PC-3 (cell line): ENCODE results near the gene RRAS2. TPM values are rescaled to one million over a fixed set of nuclear protein-coding genes. Genes with fewer than 3 reads are reported as not detected.

Experiments used
- ATAC-seq: fragments of 200-7000 bp; cut with Tn5 transposase; 2 replicates; pipeline ENCODE4 v1.9.1; 2020; ENCODE audit warnings: mild to moderate bottlenecking, moderate library complexity
- BruUV-seq: library from RNA; stranded (reverse); fragments of 400-500 nt; replicated peaks from 2 replicates; lab custom pipeline; 2021; lab: Mats Ljungman, UMichigan
- CTCF ChIA-PET: fragments of 300-600 bp; sonication (Branson Sonifier 250); formaldehyde crosslinking; loops from one replicate; lab custom pipeline; 2022; ENCODE audit warnings: antibody characterized with exemption; lab: Charles Lee
- POLR2A ChIA-PET: fragments of 300-600 bp; sonication (Branson Sonifier 250); formaldehyde crosslinking; loops from one replicate; lab custom pipeline; 2022; ENCODE audit warnings: antibody characterized with exemption; ENCODE audit not compliant: unreplicated experiment; lab: Charles Lee
- DNase-seq: peaks from one replicate; pipeline ENCODE4 v3.0.0-alpha.2; 2015
- H2AFZ ChIP-seq: fragments of 300-600 bp; sonication (generic); 2 replicates; pipeline ENCODE4 v1.6.0; 2016; ENCODE audit warnings: antibody characterized with exemption, low read length
- H3F3A ChIP-seq: fragments of 300-600 bp; sonication (generic); one replicate; pipeline ENCODE4 v1.6.0; 2017; ENCODE audit warnings: antibody characterized with exemption, low read length, control low read depth, mild to moderate bottlenecking; ENCODE audit not compliant: unreplicated experiment
- H3K27ac ChIP-seq: fragments of 300-600 bp; sonication (generic); 2 replicates; pipeline ENCODE4 v1.5.1; 2016; ENCODE audit warnings: mild to moderate bottlenecking, low read length
- H3K27me3 ChIP-seq: fragments of 300-600 bp; sonication (generic); 2 replicates; pipeline ENCODE4 v1.6.1; 2016; ENCODE audit warnings: low read length, mixed read lengths
- H3K36me3 ChIP-seq: fragments of 300-600 bp; sonication (generic); 2 replicates; pipeline ENCODE4 v1.6.1; 2016; ENCODE audit warnings: low read depth, mixed run types, low read length, mixed read lengths
- H3K4me1 ChIP-seq: fragments of 300-600 bp; sonication (generic); 2 replicates; pipeline ENCODE4 v1.5.1; 2016; ENCODE audit warnings: low read length; ENCODE audit not compliant: insufficient read depth
- H3K4me2 ChIP-seq: fragments of 300-600 bp; sonication (generic); 2 replicates; pipeline ENCODE4 v1.6.0; 2016; ENCODE audit warnings: low read length
- H3K4me3 ChIP-seq: fragments of 300-600 bp; sonication (generic); 2 replicates; pipeline ENCODE4 v1.5.1; 2016; ENCODE audit warnings: mild to moderate bottlenecking, low read length, mixed read lengths
- H3K79me2 ChIP-seq: fragments of 300-600 bp; sonication (generic); 2 replicates; pipeline ENCODE4 v1.6.1; 2017; ENCODE audit warnings: low read length, mixed read lengths
- H3K9ac ChIP-seq: fragments of 300-600 bp; sonication (generic); 2 replicates; pipeline ENCODE4 v1.6.0; 2016; ENCODE audit warnings: mild to moderate bottlenecking, low read length
- H3K9me2 ChIP-seq: fragments of 300-600 bp; sonication (generic); replicated peaks from 2 replicates; pipeline ENCODE4 v1.6.1; 2016; ENCODE audit warnings: mixed run types, low read length, mixed read lengths
- H3K9me3 ChIP-seq: fragments of 300-600 bp; sonication (generic); 2 replicates; pipeline ENCODE4 v1.6.1; 2016; ENCODE audit warnings: low read length, mixed read lengths
- H4K20me1 ChIP-seq: fragments of 300-600 bp; sonication (generic); 2 replicates; pipeline ENCODE4 v1.6.1; 2016; ENCODE audit warnings: low read length, mixed read lengths
- EZH2 ChIP-seq: fragments of 300-600 bp; sonication (generic); IDR thresholded peaks from one replicate; pipeline ENCODE4 v1.6.1; 2017; ENCODE audit warnings: antibody characterized with exemption, mild to moderate bottlenecking, low read length; ENCODE audit not compliant: unreplicated experiment
- EZH2phosphoT487 ChIP-seq: fragments of 300-600 bp; sonication (generic); IDR thresholded peaks from 2 replicates; pipeline ENCODE4 v1.6.1; 2018; ENCODE audit warnings: mild to moderate bottlenecking, antibody characterized with exemption, low read length, borderline replicate concordance
- intact Hi-C: fragments of 100-400 bp; cut with micrococcal nuclease; formaldehyde crosslinking; loops from 2 replicates; pipeline ENCODE4 v1.9.0; 2023
- total RNA-seq: library from RNA; depleted of rRNA; stranded (reverse); fragments of >200 nt; gene quantifications from 2 replicates; pipeline ENCODE4 v1.2.3, GENCODE V29; 2014
- TF ChIP-seq, protein P1 (sequence below): fragments of 300-600 bp; sonication (generic); conservative IDR thresholded peaks from 2 replicates; pipeline ENCODE4 v1.5.1; 2017; ENCODE audit warnings: antibody characterized with exemption, low read depth, mild to moderate bottlenecking, low read length

The RRAS2 gene
- total RNA-seq, 1 experiment from 2014 or later = 58.6 TPM

- no peak for DNase-seq
- H2AFZ ChIP-seq = no peak overlapping the region
- peaks cover 89% of the 10 kb centered on the region for H3K79me2 ChIP-seq
- no peaks in the 10 kb centered on the region; the same call in 1 of the 2 replicates for H3K36me3 ChIP-seq
- peak overlapping the region; percentile 87; the same call in 1 of the 2 replicates for H3K27ac ChIP-seq
- no peak overlapping the region for H3K4me2 ChIP-seq
- POLR2A ChIA-PET = no interaction called here
- intact Hi-C loops = loop anchor here (2.0 kb wide), 1 partner anchor 13 kb away; no protein-coding TSS in a partner anchor
- peaks cover 16% of the 10 kb centered on the region for H3K4me1 ChIP-seq
- no peaks in the 10 kb centered on the region for H3K27me3 ChIP-seq
- no peaks in the 10 kb centered on the region for H3K9me2 ChIP-seq
- no peak overlapping the region for H3K9ac ChIP-seq
- BruUV-seq = no TSS peak
- CTCF ChIA-PET = no interaction called here
- H3K9me3 ChIP-seq = peaks cover 6% of the 10 kb centered on the region; the same call in 1 of the 2 replicates
- TF ChIP-seq, protein P1, sequence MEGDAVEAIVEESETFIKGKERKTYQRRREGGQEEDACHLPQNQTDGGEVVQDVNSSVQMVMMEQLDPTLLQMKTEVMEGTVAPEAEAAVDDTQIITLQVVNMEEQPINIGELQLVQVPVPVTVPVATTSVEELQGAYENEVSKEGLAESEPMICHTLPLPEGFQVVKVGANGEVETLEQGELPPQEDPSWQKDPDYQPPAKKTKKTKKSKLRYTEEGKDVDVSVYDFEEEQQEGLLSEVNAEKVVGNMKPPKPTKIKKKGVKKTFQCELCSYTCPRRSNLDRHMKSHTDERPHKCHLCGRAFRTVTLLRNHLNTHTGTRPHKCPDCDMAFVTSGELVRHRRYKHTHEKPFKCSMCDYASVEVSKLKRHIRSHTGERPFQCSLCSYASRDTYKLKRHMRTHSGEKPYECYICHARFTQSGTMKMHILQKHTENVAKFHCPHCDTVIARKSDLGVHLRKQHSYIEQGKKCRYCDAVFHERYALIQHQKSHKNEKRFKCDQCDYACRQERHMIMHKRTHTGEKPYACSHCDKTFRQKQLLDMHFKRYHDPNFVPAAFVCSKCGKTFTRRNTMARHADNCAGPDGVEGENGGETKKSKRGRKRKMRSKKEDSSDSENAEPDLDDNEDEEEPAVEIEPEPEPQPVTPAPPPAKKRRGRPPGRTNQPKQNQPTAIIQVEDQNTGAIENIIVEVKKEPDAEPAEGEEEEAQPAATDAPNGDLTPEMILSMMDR = no peak
- TF ChIP-seq EZH2phosphoT487 (no peak), EZH2 (no peak)
- no peak overlapping the region for H3K4me3 ChIP-seq
- H4K20me1 ChIP-seq = 0 out of 2 replicates have a peak, but pooled peaks cover 4% of the 10 kb centered on the region
- H3F3A ChIP-seq = peaks cover 6% of the 10 kb centered on the region
- ATAC-seq = no peak
Observed at GRCh38 chr11:14335712-14336111, 23.3 kb downstream of the RRAS2 start.

- Histone ChIP-seq H3K9me3 (peaks cover 6% of the 10 kb centered on the region; the same call in 1 of the 2 replicates), H3K4me3 (no peak overlapping the region), H3K27me3 (no peaks in the 10 kb centered on the region), H3K4me2 (no peak overlapping the region), H3K79me2 (peaks cover 89% of the 10 kb centered on the region), H3K4me1 (peaks cover 16% of the 10 kb centered on the region), H3K27ac (no peak overlapping the region), H2AFZ (no peak overlapping the region), H3K36me3 (no peaks in the 10 kb centered on the region; the same call in 1 of the 2 replicates), H3K9ac (no peak overlapping the region), H3K9me2 (no peaks in the 10 kb centered on the region), H3F3A (peaks cover 6% of the 10 kb centered on the region), H4K20me1 (0 out of 2 replicates have a peak, but pooled peaks cover 4% of the 10 kb centered on the region)
- POLR2A ChIA-PET = no interaction called here
- TF ChIP-seq EZH2 (no peak), EZH2phosphoT487 (no peak)
- TF ChIP-seq, protein P1 = no peak
- CTCF ChIA-PET = no interaction called here
- DNase-seq (no peak), ATAC-seq (no peak)
- intact Hi-C loops = no loop called here
- no TSS peak for BruUV-seq
Observed at GRCh38 chr11:14334893-14335292, 24.1 kb downstream of the RRAS2 start.

- Histone ChIP-seq H3K4me2 (no peak overlapping the region), H3K27me3 (no peaks in the 10 kb centered on the region), H3K9me2 (no peaks in the 10 kb centered on the region), H2AFZ (no peak overlapping the region), H4K20me1 (0 out of 2 replicates have a peak, but pooled peaks cover 4% of the 10 kb centered on the region), H3K36me3 (no peaks in the 10 kb centered on the region; the same call in 1 of the 2 replicates), H3K9me3 (peaks cover 6% of the 10 kb centered on the region; the same call in 1 of the 2 replicates), H3K4me1 (peaks cover 16% of the 10 kb centered on the region), H3K79me2 (peaks cover 91% of the 10 kb centered on the region), H3K27ac (no peak overlapping the region), H3K4me3 (no peak overlapping the region), H3F3A (peaks cover 6% of the 10 kb centered on the region), H3K9ac (no peak overlapping the region)
- CTCF ChIA-PET = no interaction called here
- DNase-seq (no peak), ATAC-seq (no peak)
- BruUV-seq = no TSS peak
- POLR2A ChIA-PET = no interaction called here
- TF ChIP-seq, protein P1 = no peak
- TF ChIP-seq EZH2phosphoT487 (no peak), EZH2 (no peak)
- intact Hi-C loops = no loop called here
Observed at GRCh38 chr11:14334192-14334591, 24.8 kb downstream of the RRAS2 start.
